Hepatocyte (in vitro differentiated cells): ENCODE measurements around the gene HJURP. TPM values are rescaled to one million over a fixed set of nuclear protein-coding genes. Genes with fewer than 3 reads are reported as not detected.

Experiments
- DNase-seq: peaks from one replicate; pipeline ENCODE4 v3.0.0-alpha.2; 2016; ENCODE audit warnings: low spot score
- H2AFZ ChIP-seq: fragments of 200-600 bp; sonication (generic); 2 replicates; pipeline ENCODE4 v1.6.0; 2016; ENCODE audit warnings: antibody characterized with exemption, mild to moderate bottlenecking
- H3K27ac ChIP-seq: fragments of 200-600 bp; sonication (generic); 2 replicates; pipeline ENCODE4 v1.5.1; 2016; ENCODE audit warnings: mild to moderate bottlenecking
- H3K27me3 ChIP-seq: fragments of 200-600 bp; sonication (generic); 2 replicates; pipeline ENCODE4 v1.6.1; 2016
- H3K36me3 ChIP-seq: fragments of 200-600 bp; sonication (generic); replicated peaks from 2 replicates; pipeline ENCODE4 v1.5.1; 2016; ENCODE audit warnings: low read depth; ENCODE audit not compliant: insufficient read depth
- H3K4me1 ChIP-seq: fragments of 200-600 bp; sonication (generic); 2 replicates; pipeline ENCODE4 v1.5.1; 2016; ENCODE audit warnings: mild to moderate bottlenecking, moderate library complexity; ENCODE audit not compliant: insufficient read depth
- H3K4me2 ChIP-seq: fragments of 200-600 bp; sonication (generic); 2 replicates; pipeline ENCODE4 v1.6.0; 2016
- H3K4me3 ChIP-seq: fragments of 200-600 bp; sonication (generic); 2 replicates; pipeline ENCODE4 v1.5.1; 2016; ENCODE audit warnings: mild to moderate bottlenecking
- H3K79me2 ChIP-seq: fragments of 200-600 bp; sonication (generic); 2 replicates; pipeline ENCODE4 v1.6.0; 2017; ENCODE audit warnings: mild to moderate bottlenecking
- H3K9me2 ChIP-seq: fragments of 200-600 bp; sonication (generic); replicated peaks from 2 replicates; pipeline ENCODE4 v1.6.0; 2017; ENCODE audit warnings: mild to moderate bottlenecking; ENCODE audit not compliant: insufficient read depth
- H3K9me3 ChIP-seq: fragments of 200-600 bp; sonication (generic); 2 replicates; pipeline ENCODE4 v1.5.1; 2016; ENCODE audit warnings: low read depth, mild to moderate bottlenecking
- H4K20me1 ChIP-seq: fragments of 200-600 bp; sonication (generic); 2 replicates; pipeline ENCODE4 v1.6.0; 2016; ENCODE audit warnings: mild to moderate bottlenecking; ENCODE audit not compliant: insufficient read depth, poor library complexity, severe bottlenecking
- EZH2 ChIP-seq: fragments of 200-600 bp; sonication (generic); IDR thresholded peaks from 2 replicates; pipeline ENCODE4 v1.6.1; 2016; ENCODE audit warnings: antibody characterized with exemption, mild to moderate bottlenecking, borderline replicate concordance
- EZH2phosphoT487 ChIP-seq: fragments of 200-600 bp; sonication (generic); IDR thresholded peaks from one replicate; pipeline ENCODE4 v1.6.1; 2018; ENCODE audit warnings: antibody characterized with exemption, mild to moderate bottlenecking, low read depth, moderate library complexity; ENCODE audit not compliant: unreplicated experiment, severe bottlenecking
- WGBS: methylation state at CpG from one replicate; pipeline ENCODE4 v1.1.6; 2016; ENCODE audit warnings: low lambda C conversion rate; ENCODE audit errors: missing lambda C conversion rate; 5-methylcytosine and 5-hydroxymethylcytosine counted together
- polyA plus RNA-seq: library from polyadenylated mRNA; unstranded; fragments of >200 nt; fragmentation: Nextera tagmentation; extraction: Ambion mirVana; gene quantifications from 2 replicates; pipeline ENCODE4 v1.2.1, GENCODE V29; 2016
- total RNA-seq: library from RNA; depleted of rRNA; stranded (reverse); fragments of >200 nt; gene quantifications from 2 replicates; pipeline ENCODE4 v1.2.3, GENCODE V29; 2014
- TF ChIP-seq, protein P1 (sequence below): fragments of 200-600 bp; sonication (generic); IDR thresholded peaks from 2 replicates; pipeline ENCODE4 v1.5.1; 2016; ENCODE audit warnings: antibody characterized with exemption, mild to moderate bottlenecking; ENCODE audit not compliant: poor library complexity

Gene HJURP
- total and polyA plus RNA-seq, 2 experiments from 2014 or later, result 2.7 to 5.0 TPM

- 78% methylated on average over 2 of the region's 2 CpGs for WGBS
- H4K20me1 ChIP-seq, result no peaks in the 10 kb centered on the region
- H3K9me2 ChIP-seq, result no peaks in the 10 kb centered on the region
- no peak overlapping the region for H3K27ac ChIP-seq
- H3K27me3 ChIP-seq, result no peaks in the 10 kb centered on the region
- H3K4me1 ChIP-seq, result peaks cover 10% of the 10 kb centered on the region
- H3K4me3 ChIP-seq, result no peak overlapping the region
- no peak overlapping the region for H2AFZ ChIP-seq
- no peak for TF ChIP-seq EZH2phosphoT487
- no peak for TF ChIP-seq EZH2
- TF ChIP-seq, protein P1, sequence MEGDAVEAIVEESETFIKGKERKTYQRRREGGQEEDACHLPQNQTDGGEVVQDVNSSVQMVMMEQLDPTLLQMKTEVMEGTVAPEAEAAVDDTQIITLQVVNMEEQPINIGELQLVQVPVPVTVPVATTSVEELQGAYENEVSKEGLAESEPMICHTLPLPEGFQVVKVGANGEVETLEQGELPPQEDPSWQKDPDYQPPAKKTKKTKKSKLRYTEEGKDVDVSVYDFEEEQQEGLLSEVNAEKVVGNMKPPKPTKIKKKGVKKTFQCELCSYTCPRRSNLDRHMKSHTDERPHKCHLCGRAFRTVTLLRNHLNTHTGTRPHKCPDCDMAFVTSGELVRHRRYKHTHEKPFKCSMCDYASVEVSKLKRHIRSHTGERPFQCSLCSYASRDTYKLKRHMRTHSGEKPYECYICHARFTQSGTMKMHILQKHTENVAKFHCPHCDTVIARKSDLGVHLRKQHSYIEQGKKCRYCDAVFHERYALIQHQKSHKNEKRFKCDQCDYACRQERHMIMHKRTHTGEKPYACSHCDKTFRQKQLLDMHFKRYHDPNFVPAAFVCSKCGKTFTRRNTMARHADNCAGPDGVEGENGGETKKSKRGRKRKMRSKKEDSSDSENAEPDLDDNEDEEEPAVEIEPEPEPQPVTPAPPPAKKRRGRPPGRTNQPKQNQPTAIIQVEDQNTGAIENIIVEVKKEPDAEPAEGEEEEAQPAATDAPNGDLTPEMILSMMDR, result no peak
- no peaks in the 10 kb centered on the region for H3K36me3 ChIP-seq
- no peaks in the 10 kb centered on the region for H3K79me2 ChIP-seq
- DNase-seq, result no peak
- no peak overlapping the region for H3K4me2 ChIP-seq
- no peaks in the 10 kb centered on the region for H3K9me3 ChIP-seq
Measured at GRCh38 chr2:233814056-233814835, 40.1 kb downstream of the HJURP start.

GRCh38 chr2:233813236-233814055 lies 40.9 kb downstream of the HJURP start:
- H3K4me1 ChIP-seq, result peaks cover 10% of the 10 kb centered on the region
- no peak overlapping the region for H3K4me2 ChIP-seq
- no peak overlapping the region for H2AFZ ChIP-seq
- H4K20me1 ChIP-seq, result no peaks in the 10 kb centered on the region
- H3K79me2 ChIP-seq, result no peaks in the 10 kb centered on the region
- TF ChIP-seq EZH2, result no peak
- TF ChIP-seq EZH2phosphoT487, result no peak
- TF ChIP-seq, protein P1, result no peak
- no peak overlapping the region for H3K4me3 ChIP-seq
- H3K36me3 ChIP-seq, result no peaks in the 10 kb centered on the region
- no peak overlapping the region for H3K27ac ChIP-seq
- no peaks in the 10 kb centered on the region for H3K9me2 ChIP-seq
- WGBS, result 79% methylated on average over 3 of the region's 3 CpGs
- no peak for DNase-seq
- H3K9me3 ChIP-seq, result no peaks in the 10 kb centered on the region
- H3K27me3 ChIP-seq, result no peaks in the 10 kb centered on the region

GRCh38 chr2:233811732-233812131 lies 42.6 kb downstream of the HJURP start:
- no peak overlapping the region for H3K4me3 ChIP-seq
- H4K20me1 ChIP-seq, result no peaks in the 10 kb centered on the region
- H2AFZ ChIP-seq, result no peak overlapping the region
- H3K79me2 ChIP-seq, result no peaks in the 10 kb centered on the region
- 94% methylated on average over 8 of the region's 8 CpGs for WGBS
- no peak overlapping the region for H3K4me2 ChIP-seq
- H3K27me3 ChIP-seq, result no peaks in the 10 kb centered on the region
- no peaks in the 10 kb centered on the region for H3K36me3 ChIP-seq
- DNase-seq, result no peak
- H3K9me2 ChIP-seq, result no peaks in the 10 kb centered on the region
- H3K4me1 ChIP-seq, result no peaks in the 10 kb centered on the region
- H3K9me3 ChIP-seq, result no peaks in the 10 kb centered on the region
- H3K27ac ChIP-seq, result no peak overlapping the region
- TF ChIP-seq EZH2phosphoT487 (no peak), EZH2 (no peak)
- TF ChIP-seq, protein P1, result no peak
